Measurements from ENCODE around the gene HES2. TPM values are rescaled to one million over a fixed set of nuclear protein-coding genes. Genes with fewer than 3 reads are reported as not detected.
"Not testable (repeated sequence)": the region's sequence is repeated elsewhere in the genome, so short reads cannot be mapped to it uniquely, and the experiment has no call there.

Gene HES2
- total RNA-seq, 2 donors from 2014 or later: 0.14 TPM; not detected in 1

DNA sequence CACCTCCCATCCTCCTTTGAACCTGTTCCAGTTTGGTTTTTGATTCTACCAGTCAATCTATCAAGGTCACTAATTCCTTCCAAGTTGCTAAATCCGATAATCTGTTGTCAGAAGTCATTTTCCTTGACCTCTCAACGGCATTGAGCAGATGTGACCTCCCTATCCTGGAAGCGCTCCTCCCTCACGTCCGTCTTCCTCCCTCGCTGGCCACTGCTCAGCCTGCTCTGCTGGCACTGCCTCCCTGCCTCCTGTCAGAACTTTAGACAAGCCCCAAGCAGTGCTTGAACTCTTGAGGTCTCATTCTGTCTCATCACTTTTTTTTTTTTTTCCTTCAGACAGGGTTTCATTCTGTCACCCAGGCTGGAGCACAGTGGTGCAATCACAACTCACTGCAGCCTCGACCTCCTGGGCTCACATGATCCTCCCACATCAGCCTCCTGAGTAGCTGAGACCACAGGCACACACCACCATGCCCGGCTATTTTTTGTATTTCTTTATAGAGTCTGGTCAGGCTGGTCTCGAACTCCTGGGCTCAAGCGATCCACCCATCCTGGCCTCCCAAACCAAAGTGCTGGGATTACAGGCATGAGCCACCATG lies 21.8 kb downstream of the HES2 start:
- DNase-seq (ENCODE audit: low spot score): no peak
- intact Hi-C loops (cut with DNase I): no loop called here

DNA sequence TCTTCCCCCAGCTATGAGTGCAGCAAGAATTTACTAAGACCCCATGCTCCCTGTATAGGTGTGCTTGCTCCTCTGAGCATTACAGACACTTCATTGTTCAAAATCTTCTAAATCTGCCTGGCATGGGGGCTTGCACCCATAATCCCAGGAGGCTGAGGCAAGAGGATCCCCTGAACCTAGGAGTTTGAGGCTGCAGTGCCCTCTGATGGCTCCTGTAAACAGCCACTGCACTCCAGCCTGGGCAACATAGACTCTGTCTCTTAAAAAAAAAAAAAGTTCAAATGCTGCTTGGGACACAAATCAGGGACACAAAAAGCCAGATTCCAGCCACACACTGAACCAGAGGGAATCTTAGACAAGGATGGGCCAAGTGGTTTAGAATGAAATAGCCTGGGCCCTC lies 22.7 kb downstream of the HES2 start:
- no peak for DNase-seq (ENCODE audit: low spot score)
- intact Hi-C loops (cut with DNase I): no loop called here

DNA sequence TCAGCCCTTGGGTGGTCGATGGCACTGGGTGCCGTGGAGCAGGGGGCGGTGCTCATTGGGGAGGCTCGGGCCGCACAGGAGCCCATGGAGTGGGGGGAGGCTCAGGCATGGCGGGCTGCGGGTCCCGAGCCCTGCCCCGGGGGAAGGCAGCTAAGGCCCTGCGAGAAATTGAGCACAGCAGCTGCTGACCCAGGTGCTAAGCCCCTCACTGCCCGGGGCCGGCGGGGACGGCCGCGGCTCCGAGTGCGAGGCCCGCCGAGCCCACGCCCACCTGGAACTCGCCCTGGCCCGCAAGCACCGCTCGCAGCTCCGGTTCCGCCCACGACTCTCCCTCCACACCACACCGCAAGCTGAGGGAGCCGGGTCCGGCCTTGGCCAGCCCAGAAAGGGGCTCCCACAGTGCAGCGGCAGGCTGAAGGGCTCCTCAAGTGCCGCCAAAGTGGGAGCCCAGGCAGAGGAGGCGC lies 23.9 kb downstream of the HES2 start:
- intact Hi-C loops (cut with DNase I); DNase-seq (ENCODE audit: low spot score): not testable (repeated sequence)

DNA sequence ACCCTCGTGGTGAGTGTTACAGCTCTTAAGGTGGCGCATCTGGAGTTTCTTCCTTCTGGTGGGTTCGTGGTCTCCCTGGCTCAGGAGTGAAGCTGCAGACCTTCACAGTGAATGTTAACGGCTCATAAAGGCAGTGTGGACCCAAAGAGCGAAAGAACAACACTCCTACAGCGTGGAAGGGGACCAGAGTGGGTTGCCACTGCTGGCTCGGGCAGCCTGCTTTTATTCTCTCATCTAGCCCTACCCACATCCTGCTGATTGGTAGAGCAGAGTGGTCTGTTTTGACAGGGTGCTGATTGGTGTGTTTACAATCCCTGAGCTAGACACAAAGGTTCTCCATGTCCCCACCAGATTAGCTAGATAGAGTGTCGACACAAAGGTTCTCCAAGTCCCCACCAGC lies 24.6 kb downstream of the HES2 start:
- intact Hi-C loops (cut with DNase I); DNase-seq (ENCODE audit: low spot score): not testable (repeated sequence)

DNA sequence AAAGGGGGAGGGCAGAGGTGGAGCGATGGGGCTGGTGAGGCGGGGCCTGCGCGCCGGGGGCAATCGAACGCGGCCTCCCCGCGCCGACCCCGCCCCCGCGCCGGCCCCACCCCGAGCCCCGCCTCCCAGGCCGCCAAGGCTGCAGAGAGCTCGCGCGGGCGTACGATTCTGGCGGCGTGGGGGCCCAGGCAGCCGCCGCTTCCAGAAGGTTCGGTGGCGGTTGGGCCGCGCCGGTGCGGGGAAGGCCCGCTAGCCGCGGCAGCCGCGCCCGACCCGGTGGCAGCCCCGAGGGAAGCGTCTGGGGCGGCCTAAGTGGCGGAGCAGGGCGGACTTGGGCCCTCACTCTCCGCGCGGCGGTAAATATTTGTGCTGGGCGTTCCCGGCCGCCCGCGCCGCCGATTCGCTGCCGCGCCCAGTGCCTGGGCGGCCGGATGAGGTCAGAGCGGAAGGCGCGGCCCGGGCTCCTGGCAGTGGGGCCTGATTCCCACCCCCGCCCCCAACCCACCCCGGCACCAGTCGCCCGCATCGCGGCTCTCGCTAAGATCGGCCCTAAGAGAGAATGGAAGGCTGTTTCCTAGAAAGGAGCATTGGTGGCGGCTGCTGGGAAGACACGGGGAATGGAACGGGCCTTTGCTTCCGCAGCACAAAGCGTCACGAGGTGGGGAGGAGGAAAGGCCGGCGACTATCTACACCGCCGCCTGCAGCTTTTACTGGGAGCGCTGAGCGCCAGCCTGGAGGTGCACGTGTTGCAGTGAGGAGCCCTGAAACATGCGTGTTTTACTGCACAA lies 26.1 kb downstream of the HES2 start, which contains the start of gene ACOT7:
ACOT7 (minus strand) TSS at position 368 of the 788 bp plus-strand sequence. CDS start 368 bp downstream, outside the sequence.
- intact Hi-C loops (cut with DNase I): no loop called here
- peak; percentile 95 for DNase-seq (ENCODE audit: low spot score)

DNA sequence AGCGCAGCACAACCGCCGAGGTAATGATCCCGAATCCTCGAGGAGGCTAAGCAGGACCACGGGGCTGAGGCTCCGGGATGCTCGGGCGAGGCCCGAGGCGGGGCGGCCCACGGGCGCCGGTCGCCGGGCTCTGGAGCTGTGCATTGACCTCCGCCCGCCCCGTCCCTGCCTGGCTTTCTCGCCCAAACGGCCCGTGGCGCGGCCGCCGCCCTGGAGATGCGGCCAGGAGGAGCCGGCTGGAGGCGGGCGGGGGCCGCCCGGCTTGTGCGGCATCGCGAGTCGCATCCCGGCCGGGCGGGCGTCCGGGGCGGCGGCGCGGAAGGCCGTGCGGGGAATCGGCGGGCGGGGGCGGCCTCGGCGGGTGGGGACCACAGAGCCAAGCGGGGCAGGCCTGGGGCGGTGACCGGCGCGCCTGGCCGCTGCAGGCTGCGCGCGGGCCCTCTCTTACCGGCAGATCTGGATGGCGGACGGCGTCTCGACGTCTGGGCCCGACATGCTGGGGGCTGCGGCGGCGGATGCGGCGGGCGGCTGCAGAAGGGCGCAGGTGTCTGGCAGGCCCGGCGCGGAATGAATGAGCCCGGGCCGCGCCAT lies 26.8 kb downstream of the HES2 start:
- DNase-seq (ENCODE audit: low spot score): no peak
- intact Hi-C loops (cut with DNase I): no loop called here

DNA sequence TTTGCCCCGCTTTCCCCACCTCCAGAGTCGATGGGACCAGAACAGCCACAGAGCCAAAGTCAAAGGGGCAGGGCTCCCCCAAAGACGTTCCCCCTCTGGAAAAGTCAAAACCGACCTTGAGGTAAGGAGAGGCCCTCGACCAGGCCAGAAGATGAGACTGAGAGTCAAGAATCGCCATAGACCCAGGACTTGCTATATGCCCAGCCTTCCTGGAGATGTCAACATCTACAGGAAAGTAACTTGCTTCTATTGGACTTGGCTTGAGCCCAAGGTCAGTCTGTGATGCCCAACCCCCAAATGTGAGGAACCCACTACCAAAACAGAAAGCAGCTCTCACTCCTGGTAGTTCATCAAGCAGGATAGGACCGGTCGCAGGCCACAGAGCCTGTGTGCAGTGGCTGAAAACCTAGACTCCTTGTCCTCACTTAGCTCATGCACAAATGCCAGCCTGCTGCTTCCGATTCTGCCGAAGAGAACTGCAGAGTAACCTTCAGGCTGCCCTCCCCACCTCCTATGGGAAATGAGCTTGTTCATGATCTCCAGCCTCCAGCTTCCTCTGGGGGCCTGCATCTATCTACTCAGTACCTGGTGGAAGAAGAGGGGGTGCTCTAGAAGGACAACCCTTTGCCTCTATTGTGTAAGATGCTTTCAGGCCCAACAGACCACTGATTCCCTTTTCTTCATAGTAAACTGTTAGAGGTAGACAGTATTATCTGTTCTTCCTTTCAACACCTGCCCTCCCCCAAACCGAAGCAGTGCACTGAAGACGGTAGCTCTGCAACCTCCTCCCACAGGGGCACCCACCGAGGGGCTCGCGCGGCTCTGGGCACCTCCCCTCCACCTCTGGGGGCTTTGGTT lies 27.5 kb downstream of the HES2 start:
- DNase-seq (ENCODE audit: low spot score): no peak
- intact Hi-C loops (cut with DNase I): no loop called here

DNA sequence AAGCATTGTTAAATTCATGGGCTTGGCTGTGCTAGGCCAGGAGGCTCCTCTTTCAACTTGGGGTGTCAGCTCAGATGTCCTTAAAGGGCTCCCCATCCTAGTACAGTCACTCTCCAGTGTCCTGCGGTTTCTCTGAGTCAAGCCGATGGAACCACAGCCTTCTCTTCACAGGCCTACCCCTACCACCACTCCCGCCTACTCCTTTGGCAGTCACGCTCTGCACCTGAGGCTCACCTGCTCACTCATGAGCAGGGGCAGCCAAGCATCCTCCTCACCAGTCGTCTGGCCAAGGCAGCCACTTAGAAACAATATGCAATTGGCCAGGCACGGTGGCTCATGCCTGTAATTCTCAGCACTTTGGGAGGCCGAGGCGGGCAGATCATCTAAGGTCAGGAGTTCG lies 29.7 kb downstream of the HES2 start:
- no peak for DNase-seq (ENCODE audit: low spot score)
- intact Hi-C loops (cut with DNase I): no loop called here

DNA sequence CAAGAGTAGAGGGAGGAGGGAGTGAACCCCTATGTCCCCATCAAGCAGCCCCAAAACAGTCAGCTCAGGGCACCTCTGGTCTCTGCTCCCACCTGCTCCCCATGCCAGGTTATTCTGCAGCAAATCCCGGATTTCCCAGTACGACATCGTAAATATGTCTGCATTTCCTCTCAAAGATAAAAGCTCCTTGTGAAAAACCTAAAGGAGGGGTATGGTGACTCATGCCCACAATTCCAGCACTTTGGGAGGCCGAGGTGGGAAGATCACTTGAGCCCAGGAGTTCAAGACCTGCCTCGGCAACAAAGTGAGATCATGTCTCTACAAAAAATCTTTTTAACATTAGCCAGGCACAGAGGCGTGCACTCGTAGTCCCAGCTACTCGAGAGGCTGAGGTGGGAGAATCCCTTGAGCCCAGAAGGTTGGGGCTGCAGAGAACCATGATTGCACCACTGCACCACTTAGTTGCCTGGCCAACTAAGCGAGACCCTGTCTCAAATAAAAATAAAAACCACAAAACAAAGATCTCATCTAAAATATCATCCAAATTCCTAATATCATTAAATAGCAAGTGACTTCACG lies 33.3 kb downstream of the HES2 start:
- intact Hi-C loops (cut with DNase I): no loop called here
- no peak for DNase-seq (ENCODE audit: low spot score)

DNA sequence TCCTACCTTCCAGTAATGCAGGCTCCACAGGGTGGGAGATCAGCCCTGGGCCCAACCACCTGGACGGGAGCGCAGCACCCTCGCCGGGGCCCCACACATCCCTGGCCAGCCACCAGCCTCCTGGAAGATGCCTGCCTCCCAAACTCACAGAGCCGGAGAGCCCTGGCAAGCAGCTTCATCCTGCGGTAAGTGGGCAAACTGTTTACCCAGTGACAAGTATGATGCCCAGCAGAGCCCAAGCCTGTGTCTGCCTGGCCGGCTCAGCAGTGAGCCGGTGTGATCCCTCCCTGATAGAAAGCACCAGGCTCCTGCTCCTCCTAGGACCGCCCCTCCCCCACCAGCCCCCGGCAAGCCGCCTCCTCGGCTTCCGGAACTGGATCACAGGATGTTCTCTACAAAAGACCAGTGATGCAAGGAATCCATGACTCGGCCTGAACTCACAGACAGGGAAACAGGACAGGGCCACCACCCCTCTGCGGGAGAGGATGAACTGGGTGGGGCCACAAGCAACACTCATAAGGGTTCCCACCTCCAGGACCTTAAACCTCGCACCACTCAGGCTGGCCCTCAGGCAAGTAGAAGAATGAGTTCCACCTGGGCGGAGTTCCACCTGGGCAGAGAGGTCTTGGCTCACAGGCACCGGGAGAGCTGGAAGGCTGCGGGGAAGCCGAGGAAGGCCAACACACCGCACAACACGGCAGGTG lies 34.1 kb downstream of the HES2 start:
- no peak for DNase-seq (ENCODE audit: low spot score)
- intact Hi-C loops (cut with DNase I): no loop called here

DNA sequence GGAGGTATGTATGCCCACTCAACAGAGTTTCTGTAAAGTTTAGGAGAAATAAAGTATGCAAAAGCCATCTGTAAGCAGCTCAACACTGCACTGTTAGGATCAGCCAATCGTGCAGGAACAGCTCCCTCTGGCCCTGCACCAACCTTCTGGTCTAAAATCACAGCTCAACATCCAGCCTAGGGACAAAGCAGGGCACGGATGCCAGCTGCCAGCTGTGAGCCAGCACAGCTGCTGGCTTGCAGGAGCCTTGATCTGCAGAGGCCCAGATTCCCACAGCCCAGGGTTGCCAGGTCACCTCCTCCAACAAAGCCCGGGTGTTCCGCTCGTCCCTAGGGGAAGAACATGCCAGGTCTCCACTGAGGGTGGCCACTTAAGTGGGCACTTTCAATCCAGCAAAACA lies 34.8 kb downstream of the HES2 start:
- intact Hi-C loops (cut with DNase I): no loop called here
- DNase-seq (ENCODE audit: low spot score): no peak

DNA sequence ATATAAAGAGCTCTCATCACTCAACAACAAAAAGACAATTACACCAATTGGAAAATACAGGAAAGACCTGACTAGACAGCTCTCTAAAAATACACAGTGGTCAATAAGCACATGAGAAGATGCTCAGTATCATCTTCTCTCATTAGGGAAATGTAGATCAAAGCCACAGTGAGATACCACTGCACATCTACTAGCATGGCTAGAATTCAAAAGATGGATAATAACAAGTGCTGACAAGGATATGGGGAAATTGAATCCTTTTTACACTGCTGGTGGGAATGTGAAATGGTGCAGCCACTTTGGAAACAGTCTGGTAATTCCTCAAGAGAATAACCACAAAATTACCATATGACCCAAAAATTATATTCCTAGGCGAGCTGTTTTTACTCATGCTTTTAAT lies 35.6 kb downstream of the HES2 start:
- no peak for DNase-seq (ENCODE audit: low spot score)
- intact Hi-C loops (cut with DNase I): no loop called here

DNA sequence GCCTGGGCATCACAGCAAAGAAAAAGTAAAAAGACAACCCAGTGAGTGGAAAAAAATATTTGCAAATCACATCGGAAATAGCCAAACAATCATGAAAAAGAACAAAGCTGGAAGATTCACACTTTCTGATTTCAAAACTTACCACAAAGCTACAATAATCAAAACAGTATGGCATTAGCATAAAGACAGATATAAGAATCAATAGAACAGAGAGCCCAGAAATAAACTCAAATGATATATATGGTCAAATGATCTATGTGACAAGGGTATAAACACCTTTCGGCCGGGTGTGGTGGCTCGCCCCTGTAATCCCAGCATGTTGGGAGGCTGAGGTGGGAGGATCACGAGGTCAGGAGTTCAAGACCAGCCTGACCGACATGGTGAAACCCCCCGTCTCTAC lies 39.7 kb downstream of the HES2 start:
- intact Hi-C loops (cut with DNase I): no loop called here
- DNase-seq (ENCODE audit: low spot score): no peak

DNA sequence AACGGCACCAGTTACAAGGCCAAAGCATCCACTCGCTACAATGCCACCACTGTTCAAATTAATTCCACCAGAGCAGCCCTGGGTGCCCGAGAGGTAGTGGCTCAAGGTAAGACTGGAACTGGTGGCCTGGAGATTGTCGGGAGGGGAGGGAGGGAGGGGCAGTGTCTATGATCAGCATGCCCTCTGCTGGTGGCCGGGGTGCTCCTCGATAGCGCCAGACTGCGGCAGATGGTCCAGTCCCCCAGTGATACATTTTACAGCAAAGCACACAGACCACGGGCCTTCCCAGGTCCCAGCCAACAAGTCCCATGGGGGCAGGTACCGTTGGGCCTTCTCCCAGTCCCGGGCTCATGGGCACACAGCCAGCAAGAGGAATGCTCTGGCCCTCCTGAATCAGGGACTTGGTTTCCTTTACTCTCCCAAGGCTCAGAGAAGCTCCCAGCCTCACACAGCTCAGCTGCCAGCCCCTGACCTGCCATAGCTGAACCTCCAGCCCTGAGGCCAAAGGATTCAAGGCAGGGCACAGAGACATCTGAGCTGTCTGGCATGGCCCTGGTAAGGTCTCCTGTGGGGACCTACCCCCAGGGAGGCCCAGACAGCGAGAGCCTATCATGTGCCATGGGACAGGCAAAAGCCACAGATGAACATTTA lies 41.5 kb downstream of the HES2 start:
- no peak for DNase-seq (ENCODE audit: low spot score)
- intact Hi-C loops (cut with DNase I): no loop called here

DNA sequence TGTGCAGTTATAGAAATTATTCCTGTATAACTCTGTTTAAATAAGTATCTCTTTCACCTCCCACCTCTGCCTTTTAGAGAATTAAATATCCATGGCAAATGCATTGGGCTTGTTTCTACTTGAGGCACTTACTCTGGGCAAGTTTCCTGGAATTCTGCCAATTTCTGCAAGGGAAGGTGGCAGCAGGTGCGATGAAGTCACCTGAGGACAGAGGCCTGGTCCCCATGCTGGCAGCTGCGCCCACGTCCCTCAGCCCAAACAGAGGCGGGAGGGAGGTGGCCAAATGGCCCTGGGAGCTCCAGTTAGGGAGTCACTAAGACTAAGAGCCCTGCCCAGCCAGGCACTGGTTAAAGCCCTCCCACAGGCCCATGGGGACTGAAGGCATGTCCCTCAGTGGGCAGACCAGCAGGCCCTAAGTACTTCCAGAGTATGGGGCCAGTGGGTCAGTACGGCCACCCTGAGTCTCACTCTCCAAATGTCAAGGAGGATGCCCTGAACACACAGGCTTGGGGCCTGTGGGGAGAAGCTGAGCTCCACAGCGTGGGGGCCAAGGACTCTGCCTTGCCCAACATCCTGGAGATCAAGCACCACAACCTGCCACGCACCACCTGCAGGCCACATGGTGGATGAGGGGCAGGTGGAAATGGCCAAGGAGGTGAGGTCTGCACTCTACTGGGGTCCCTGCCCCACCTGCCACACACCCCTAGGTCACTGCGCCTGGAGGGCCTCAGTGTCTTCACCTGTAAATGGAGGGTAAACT lies 45.6 kb downstream of the HES2 start:
- intact Hi-C loops (cut with DNase I): no loop called here
- DNase-seq (ENCODE audit: low spot score): no peak

DNA sequence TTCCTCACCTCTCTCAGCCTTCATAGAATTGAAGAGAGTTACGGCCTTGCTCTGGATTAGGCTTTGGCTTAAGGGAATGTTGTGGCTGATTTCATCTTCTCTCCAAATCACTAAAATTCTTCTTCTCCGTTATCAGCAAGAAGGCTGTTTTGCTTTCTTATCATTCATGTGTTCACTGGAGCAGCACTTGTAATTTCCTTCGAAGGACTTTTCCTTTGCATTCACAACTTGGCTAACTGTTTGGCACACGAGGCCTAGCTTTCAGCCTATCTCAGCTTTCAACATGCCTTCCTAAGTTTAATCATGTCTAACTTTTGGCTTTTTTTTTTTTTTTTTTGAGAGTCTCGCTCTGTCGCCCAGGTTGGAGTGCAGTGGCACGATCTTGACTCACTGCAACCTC lies 47.5 kb downstream of the HES2 start:
- DNase-seq (ENCODE audit: low spot score); intact Hi-C loops (cut with DNase I): not testable (repeated sequence)

DNA sequence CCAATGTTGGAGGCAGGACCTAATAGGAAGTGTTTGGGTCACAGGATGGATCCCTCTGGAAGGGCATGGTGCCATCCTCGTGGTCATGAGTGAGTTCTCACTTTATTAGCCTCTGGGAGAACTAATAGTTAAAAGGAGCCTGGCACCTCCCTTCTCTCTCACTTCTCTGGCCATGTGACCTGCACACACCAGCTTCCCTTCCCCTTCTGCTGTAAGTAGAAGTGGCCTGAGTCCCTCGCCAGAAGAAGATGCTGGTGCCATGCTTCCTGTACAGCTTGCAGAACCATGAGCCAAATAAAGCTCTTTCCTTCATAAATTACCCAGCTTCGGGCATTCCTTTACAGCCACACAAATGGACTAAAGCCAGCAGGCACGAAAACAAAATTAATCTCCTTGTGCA lies 49.7 kb downstream of the HES2 start:
- intact Hi-C loops (cut with DNase I): no loop called here
- DNase-seq (ENCODE audit: low spot score): no peak
